IMR-90 (cell line): ENCODE measurements around the gene PHF20. TPM values are rescaled to one million over a fixed set of nuclear protein-coding genes. Genes with fewer than 3 reads are reported as not detected.

Experiments
- ATAC-seq: fragments of 200-7000 bp; cut with Tn5 transposase; 2 replicates; pipeline ENCODE4 v1.9.1; 2020; ENCODE audit warnings: low read depth, mild to moderate bottlenecking, moderate library complexity
- BruUV-seq: library from RNA; stranded (reverse); fragments of 400-500 nt; replicated peaks from 2 replicates; lab custom pipeline; 2021; lab: Mats Ljungman, UMichigan
- CTCF ChIA-PET: fragments of 300-600 bp; formaldehyde crosslinking; extraction: SDS; loops from one replicate; lab custom pipeline; 2021; ENCODE audit warnings: antibody characterized with exemption; lab: Yijun Ruan, JAX
- POLR2A ChIA-PET: fragments of 300-600 bp; sonication (Branson Sonifier 250); formaldehyde crosslinking; loops from one replicate; lab custom pipeline; 2022; ENCODE audit warnings: antibody characterized with exemption; ENCODE audit not compliant: unreplicated experiment; lab: Charles Lee
- DNase-seq: peaks from one replicate; pipeline ENCODE4 v3.0.0; 2013
- H2AFZ ChIP-seq: replicated peaks from 2 replicates; pipeline ENCODE3; 2013; ENCODE audit warnings: low read length, mild to moderate bottlenecking; ENCODE audit not compliant: poor library complexity
- H2AK5ac ChIP-seq: 2 replicates; pipeline ENCODE4 v1.6.1; 2013; ENCODE audit warnings: low read depth, low read length, inconsistent platforms
- H2AK9ac ChIP-seq: replicated peaks from 2 replicates; pipeline ENCODE3; 2013; ENCODE audit warnings: mild to moderate bottlenecking, low read depth, low read length, moderate library complexity; ENCODE audit not compliant: poor library complexity
- H2BK120ac ChIP-seq: 2 replicates; pipeline ENCODE4 v1.6.1; 2013; ENCODE audit warnings: low read depth, low read length, inconsistent platforms
- H2BK15ac ChIP-seq: 3 replicates; pipeline ENCODE4 v1.6.1; 2013; ENCODE audit warnings: low read depth, low read length, inconsistent platforms
- H2BK20ac ChIP-seq: 2 replicates; pipeline ENCODE4 v1.6.1; 2013; ENCODE audit warnings: low read depth, mild to moderate bottlenecking, inconsistent platforms, low read length, moderate library complexity
- H2BK5ac ChIP-seq: 2 replicates; pipeline ENCODE4 v1.6.1; 2013; ENCODE audit warnings: mild to moderate bottlenecking, low read depth, low read length, inconsistent platforms; ENCODE audit not compliant: poor library complexity, severe bottlenecking
- H3K14ac ChIP-seq: replicated peaks from 2 replicates; pipeline ENCODE4 v1.6.1; 2013; ENCODE audit warnings: low read depth, low read length, inconsistent platforms
- H3K18ac ChIP-seq: 2 replicates; pipeline ENCODE4 v1.6.1; 2013; ENCODE audit warnings: low read depth, low read length, control low read depth
- H3K23ac ChIP-seq: 2 replicates; pipeline ENCODE4 v1.6.1; 2013; ENCODE audit warnings: low read depth, low read length, inconsistent platforms
- H3K27ac ChIP-seq: 2 replicates; pipeline ENCODE4 v1.5.1; 2013; ENCODE audit warnings: mild to moderate bottlenecking, control low read depth, low read length; ENCODE audit not compliant: insufficient read depth
- H3K27me3 ChIP-seq: 2 replicates; pipeline ENCODE4 v1.6.1; 2013; ENCODE audit warnings: low read length; ENCODE audit not compliant: control insufficient read depth, insufficient read depth
- H3K36me3 ChIP-seq: 2 replicates; pipeline ENCODE4 v1.6.1; 2013; ENCODE audit warnings: low read length, mixed read lengths; ENCODE audit not compliant: control insufficient read depth, insufficient read depth
- H3K4ac ChIP-seq: 2 replicates; pipeline ENCODE4 v1.6.1; 2013; ENCODE audit warnings: low read depth, low read length, inconsistent platforms
- H3K4me1 ChIP-seq: 2 replicates; pipeline ENCODE4 v1.6.1; 2013; ENCODE audit warnings: low read length, mixed read lengths; ENCODE audit not compliant: control insufficient read depth, insufficient read depth
- H3K4me2 ChIP-seq: 2 replicates; pipeline ENCODE4 v1.6.1; 2013; ENCODE audit warnings: low read depth, mild to moderate bottlenecking, control low read depth, low read length, moderate library complexity
- H3K4me3 ChIP-seq: 2 replicates; pipeline ENCODE4 v1.5.1; 2013; ENCODE audit warnings: low read depth, mild to moderate bottlenecking, control low read depth, low read length, moderate library complexity; ENCODE audit not compliant: insufficient read depth
- H3K56ac ChIP-seq: 2 replicates; pipeline ENCODE4 v1.6.1; 2013; ENCODE audit warnings: low read length, inconsistent platforms; ENCODE audit not compliant: insufficient read depth; ENCODE audit errors: extremely low read depth
- H3K79me1 ChIP-seq, 2 experiments: 2 replicates each; pipeline ENCODE4 v1.6.1; 2013; ENCODE audit warnings: low read length in 2 of 2, inconsistent platforms in 1 of 2, low read depth in 1 of 2
- H3K9ac ChIP-seq: 2 replicates; pipeline ENCODE4 v1.6.1; 2013; ENCODE audit warnings: low read depth, low read length, control low read depth
- H3K9me1 ChIP-seq: 2 replicates; pipeline ENCODE4 v1.6.1; 2013; ENCODE audit warnings: low read length, inconsistent platforms; ENCODE audit not compliant: insufficient read depth
- H3K9me3 ChIP-seq: 2 replicates; pipeline ENCODE4 v1.6.1; 2013; ENCODE audit warnings: low read length; ENCODE audit not compliant: control insufficient read depth, insufficient read depth
- H4K20me1 ChIP-seq: 2 replicates; pipeline ENCODE4 v1.6.1; 2013; ENCODE audit warnings: low read length, inconsistent platforms; ENCODE audit not compliant: insufficient read depth
- H4K5ac ChIP-seq: 2 replicates; pipeline ENCODE4 v1.6.1; 2013; ENCODE audit warnings: mild to moderate bottlenecking, low read depth, low read length, control low read depth
- H4K8ac ChIP-seq, 2 experiments: 2 replicates each; pipeline ENCODE4 v1.6.1; 2013; ENCODE audit warnings: low read depth in 2 of 2, low read length in 2 of 2, control low read depth in 1 of 2, inconsistent platforms in 1 of 2
- H4K91ac ChIP-seq: 2 replicates; pipeline ENCODE4 v1.6.1; 2013; ENCODE audit warnings: low read depth, low read length, inconsistent platforms; ENCODE audit not compliant: insufficient read depth
- MAZ ChIP-seq: IDR thresholded peaks from 2 replicates; pipeline ENCODE4 v1.6.1; 2012; ENCODE audit warnings: low read depth, mild to moderate bottlenecking, low read length, improper control_type of control experiment, moderate library complexity, borderline replicate concordance
- RFX5 ChIP-seq: IDR thresholded peaks from 2 replicates; pipeline ENCODE4 v1.8.0; 2012; ENCODE audit warnings: low read depth, mild to moderate bottlenecking, low read length, moderate library complexity
- dilution Hi-C: fragments of 300-500 bp; cut with HindIII; formaldehyde crosslinking; loops from one replicate; pipeline ENCODE4 v1.14.3; 2018; ENCODE audit warnings: low sequenced_read_pairs; ENCODE audit not compliant: unreplicated experiment
- in situ Hi-C: fragments of 300-500 bp; cut with MboI; formaldehyde crosslinking; loops from 3 replicates; pipeline ENCODE4 v1.14.3; 2019; ENCODE audit warnings: low sequenced_read_pairs, inconsistent platforms, mixed read lengths
- intact Hi-C: fragments of 100-400 bp; cut with micrococcal nuclease; formaldehyde crosslinking; loops from 2 replicates; pipeline ENCODE4 v1.10.0; 2022
- polyA plus RNA-seq, 3 experiments: library from polyadenylated mRNA; depleted of rRNA; stranded (reverse); fragments of >200 nt; gene quantifications; 2 replicates each; pipeline ENCODE4 v1.2.3, GENCODE V29; 2012; ENCODE audit warnings: low replicate concordance in 1 of 3
- total RNA-seq: library from RNA; depleted of rRNA; stranded (reverse); fragments of >200 nt; gene quantifications from 2 replicates; pipeline ENCODE4 v1.2.3, GENCODE V29; 2012
- TF ChIP-seq, protein P1 (sequence below): fragments of 150-350 bp; IDR thresholded peaks from 2 replicates; pipeline ENCODE4 v1.6.1; 2016; ENCODE audit warnings: low read depth, mild to moderate bottlenecking, low read length, moderate library complexity, borderline replicate concordance

Gene PHF20
- total and polyA plus RNA-seq, 2 of the 4 experiments (the other 2 are of a cell fraction): 22.0 to 22.5 TPM

DNA sequence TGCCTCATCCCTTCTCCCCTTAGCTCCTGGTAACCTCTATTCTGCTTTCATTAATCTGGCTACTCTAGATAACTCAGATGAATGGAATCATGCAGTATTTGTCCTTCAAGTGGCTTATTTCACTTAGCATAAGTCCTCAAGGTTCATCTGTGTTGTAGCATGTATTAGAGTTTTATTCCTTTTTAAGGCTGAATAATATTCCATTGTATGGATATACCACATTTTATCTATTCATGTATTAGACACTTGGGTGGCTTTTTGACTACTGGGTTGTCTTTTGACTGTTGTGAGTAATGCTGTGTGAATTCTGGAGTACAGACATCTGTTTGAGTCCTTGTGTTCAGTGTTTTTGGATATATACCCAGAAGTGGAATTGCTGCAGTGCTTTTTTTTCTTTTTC lies 58.4 kb downstream of the PHF20 start:
- H3K56ac ChIP-seq: no peak overlapping the region
- no peak overlapping the region for H3K23ac ChIP-seq
- H3K79me1 ChIP-seq: peaks cover 26 to 84% of the 10 kb centered on the region in 2 experiments
- no peak overlapping the region for H2BK120ac ChIP-seq
- H2AK9ac ChIP-seq: no peak overlapping the region
- H3K9ac ChIP-seq: no peak overlapping the region
- ChIA-PET CTCF (no interaction called here), POLR2A (no interaction called here)
- no peak overlapping the region for H4K91ac ChIP-seq
- H2AFZ ChIP-seq: no peak overlapping the region
- peaks cover 11% of the 10 kb centered on the region for H3K9me1 ChIP-seq
- H3K4ac ChIP-seq: no peak overlapping the region
- H3K9me3 ChIP-seq: no peaks in the 10 kb centered on the region
- H3K4me1 ChIP-seq: peaks cover 5% of the 10 kb centered on the region
- dilution Hi-C loops: no loop called here
- no peak overlapping the region for H2BK5ac ChIP-seq
- no TSS peak for BruUV-seq
- no peaks in the 10 kb centered on the region for H3K27me3 ChIP-seq
- no peak overlapping the region for H4K8ac ChIP-seq
- in situ Hi-C loops: no loop called here
- TF ChIP-seq RFX5 (no peak), MAZ (no peak)
- TF ChIP-seq, protein P1, sequence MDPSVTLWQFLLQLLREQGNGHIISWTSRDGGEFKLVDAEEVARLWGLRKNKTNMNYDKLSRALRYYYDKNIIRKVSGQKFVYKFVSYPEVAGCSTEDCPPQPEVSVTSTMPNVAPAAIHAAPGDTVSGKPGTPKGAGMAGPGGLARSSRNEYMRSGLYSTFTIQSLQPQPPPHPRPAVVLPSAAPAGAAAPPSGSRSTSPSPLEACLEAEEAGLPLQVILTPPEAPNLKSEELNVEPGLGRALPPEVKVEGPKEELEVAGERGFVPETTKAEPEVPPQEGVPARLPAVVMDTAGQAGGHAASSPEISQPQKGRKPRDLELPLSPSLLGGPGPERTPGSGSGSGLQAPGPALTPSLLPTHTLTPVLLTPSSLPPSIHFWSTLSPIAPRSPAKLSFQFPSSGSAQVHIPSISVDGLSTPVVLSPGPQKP: no peak
- no peak overlapping the region for H3K14ac ChIP-seq
- no peak overlapping the region for H3K27ac ChIP-seq
- H4K5ac ChIP-seq: no peak overlapping the region
- H3K36me3 ChIP-seq: no peaks in the 10 kb centered on the region
- H3K18ac ChIP-seq: no peak overlapping the region
- DNase-seq (no peak), ATAC-seq (no peak)
- intact Hi-C loops: no loop called here
- no peak overlapping the region for H2BK20ac ChIP-seq
- H3K4me2 ChIP-seq: no peak overlapping the region
- H2BK15ac ChIP-seq: no peak overlapping the region
- H3K4me3 ChIP-seq: no peak overlapping the region
- H2AK5ac ChIP-seq: no peak overlapping the region
- H4K20me1 ChIP-seq: peaks cover 6% of the 10 kb centered on the region; the same call in 1 of the 2 replicates
